LNCAP (cell line): ENCODE measurements around the gene FHIT.

ENCODE experiments used
- TF ChIP-seq, protein P1 (sequence below): fragments of 450-650 bp; IDR thresholded peaks from 2 replicates; pipeline ENCODE4 v1.5.1; 2017; ENCODE audit warnings: mild to moderate bottlenecking

Gene FHIT

DNA sequence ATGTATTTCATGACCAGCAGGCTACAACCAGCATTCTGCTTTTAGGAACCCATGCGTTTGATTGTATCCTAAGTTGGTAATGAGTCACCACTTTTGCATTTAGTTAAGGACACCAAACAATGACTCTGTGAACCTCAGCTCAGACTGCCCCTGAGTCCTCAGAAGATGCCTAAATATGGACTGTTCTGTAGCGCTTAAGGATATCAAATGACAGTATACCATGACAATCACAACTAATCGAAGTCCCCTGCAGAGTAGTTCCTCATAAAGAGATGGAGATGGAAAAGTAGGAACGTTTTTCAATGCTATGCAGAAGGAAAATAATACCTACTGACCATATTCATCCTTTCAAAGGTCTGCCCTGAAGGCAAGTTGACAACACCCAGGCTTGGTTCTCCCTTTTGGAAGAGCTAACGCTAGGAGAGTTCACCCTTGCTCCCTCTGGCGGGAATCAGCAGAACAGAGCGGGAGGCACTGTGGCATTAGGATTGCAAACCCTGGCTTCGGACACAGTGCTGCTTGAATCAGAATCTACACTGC, 508.6 kb downstream of the FHIT start:
- TF ChIP-seq, protein P1, sequence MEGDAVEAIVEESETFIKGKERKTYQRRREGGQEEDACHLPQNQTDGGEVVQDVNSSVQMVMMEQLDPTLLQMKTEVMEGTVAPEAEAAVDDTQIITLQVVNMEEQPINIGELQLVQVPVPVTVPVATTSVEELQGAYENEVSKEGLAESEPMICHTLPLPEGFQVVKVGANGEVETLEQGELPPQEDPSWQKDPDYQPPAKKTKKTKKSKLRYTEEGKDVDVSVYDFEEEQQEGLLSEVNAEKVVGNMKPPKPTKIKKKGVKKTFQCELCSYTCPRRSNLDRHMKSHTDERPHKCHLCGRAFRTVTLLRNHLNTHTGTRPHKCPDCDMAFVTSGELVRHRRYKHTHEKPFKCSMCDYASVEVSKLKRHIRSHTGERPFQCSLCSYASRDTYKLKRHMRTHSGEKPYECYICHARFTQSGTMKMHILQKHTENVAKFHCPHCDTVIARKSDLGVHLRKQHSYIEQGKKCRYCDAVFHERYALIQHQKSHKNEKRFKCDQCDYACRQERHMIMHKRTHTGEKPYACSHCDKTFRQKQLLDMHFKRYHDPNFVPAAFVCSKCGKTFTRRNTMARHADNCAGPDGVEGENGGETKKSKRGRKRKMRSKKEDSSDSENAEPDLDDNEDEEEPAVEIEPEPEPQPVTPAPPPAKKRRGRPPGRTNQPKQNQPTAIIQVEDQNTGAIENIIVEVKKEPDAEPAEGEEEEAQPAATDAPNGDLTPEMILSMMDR = peak; percentile 53

DNA sequence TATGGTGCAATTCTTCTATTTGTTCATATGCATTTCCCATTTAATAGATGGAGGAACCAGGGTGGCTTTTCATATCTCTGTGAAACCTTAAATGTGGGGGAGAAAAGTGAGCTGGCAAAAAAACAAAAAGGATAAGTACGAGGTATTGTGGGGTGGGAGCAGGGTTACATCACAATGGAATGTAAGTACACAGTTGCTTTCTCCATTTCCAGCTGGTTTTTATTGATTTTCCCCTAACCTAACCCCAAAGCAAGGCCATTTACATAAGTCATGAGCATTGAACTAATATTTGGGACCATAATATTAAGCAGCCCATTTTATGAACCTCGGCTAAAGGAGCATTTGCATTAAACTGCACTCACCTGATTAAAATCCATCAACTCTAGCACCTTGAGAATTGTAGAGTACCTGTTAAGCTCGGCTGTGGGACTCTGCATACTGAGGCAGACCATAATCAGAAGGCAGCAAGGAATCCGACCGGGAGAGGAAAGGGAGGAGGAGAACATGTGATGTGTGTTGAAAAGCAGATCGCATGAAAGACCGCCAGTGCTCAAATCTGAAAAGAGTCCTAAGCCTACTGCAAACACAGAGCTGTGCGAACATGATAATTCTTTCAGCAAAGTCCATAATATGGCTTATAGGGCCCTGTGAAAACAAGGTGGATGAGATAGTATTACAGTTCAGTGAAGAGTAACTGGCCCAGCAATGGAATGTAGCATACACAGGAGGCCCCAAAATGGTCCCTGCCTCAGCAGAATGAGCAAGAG, 513.4 kb downstream of the FHIT start:
- TF ChIP-seq, protein P1 = no peak

DNA sequence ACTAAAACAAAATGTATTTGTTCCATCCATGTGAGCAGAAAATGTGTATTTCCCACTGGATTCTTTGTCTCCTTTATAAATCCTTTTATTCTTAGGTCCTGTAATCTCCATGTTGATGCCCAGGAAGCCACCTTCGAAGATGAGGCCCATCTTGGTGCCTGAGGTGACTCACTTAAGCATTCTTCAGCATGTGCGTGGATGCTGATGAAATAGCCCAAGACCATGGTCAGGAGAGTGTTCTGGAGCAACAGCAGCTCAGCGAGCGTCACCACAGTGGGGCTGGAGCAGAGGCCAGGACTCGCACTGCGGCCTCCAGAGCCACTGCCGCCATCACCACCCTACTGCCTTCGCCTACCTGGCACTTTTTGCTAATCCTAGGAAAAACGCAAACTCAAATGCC, 520.9 kb downstream of the FHIT start:
- TF ChIP-seq, protein P1 = no peak

- TF ChIP-seq, protein P1 = no peak
Observed at GRCh38 chr3:60729056-60729455, 522.2 kb downstream of the FHIT start.

GRCh38 chr3:60728006-60728405, 523.2 kb downstream of the FHIT start:
- TF ChIP-seq, protein P1 = no peak

- TF ChIP-seq, protein P1 = no peak
Observed at GRCh38 chr3:60720736-60721135, 530.5 kb downstream of the FHIT start.

- TF ChIP-seq, protein P1 = no peak
Observed at GRCh38 chr3:60716573-60716972, 534.7 kb downstream of the FHIT start.
